Measurements from ENCODE around the gene CDH16.

CDH16 gene

DNA sequence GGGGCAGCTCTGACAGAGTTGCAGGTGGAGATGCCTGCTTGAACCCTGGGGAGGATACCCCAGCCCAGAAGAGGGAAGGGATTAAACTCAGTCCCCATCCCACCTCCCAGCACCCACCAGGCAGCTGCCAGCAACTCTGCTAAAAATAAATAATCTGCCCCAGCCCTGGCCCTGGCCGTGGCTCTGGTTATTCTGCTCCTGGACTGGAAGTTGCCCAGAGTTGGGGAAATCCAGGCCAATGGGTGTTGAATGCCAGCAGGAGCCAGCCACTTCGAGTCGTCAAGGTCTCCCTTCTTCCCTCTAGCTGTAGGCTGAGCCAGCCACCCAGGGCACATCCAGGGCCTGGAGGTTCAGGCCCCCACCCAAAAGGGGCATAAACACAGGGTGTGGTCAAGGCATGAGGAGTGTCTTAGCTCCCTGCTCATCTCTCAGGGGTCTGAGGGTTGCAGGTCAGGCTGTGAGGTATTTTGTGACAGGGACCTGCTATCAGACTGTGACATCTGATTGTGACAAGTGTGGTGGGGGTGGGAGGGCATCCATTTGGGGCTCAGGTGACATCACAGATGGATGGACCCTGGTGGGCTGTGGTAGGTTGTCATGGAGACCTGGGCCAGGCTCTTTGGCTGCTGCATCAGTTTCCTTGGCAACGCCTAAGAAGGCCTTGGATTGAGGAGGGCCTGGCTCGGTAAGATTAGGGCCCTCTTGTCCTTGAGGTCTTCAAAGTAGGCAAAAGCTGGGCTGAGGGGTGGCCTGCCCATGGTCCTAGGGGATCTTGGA is 7.7 kb upstream of the CDH16 start:
- DNase-seq (ENCODE audit: low spot score): no peak

DNA sequence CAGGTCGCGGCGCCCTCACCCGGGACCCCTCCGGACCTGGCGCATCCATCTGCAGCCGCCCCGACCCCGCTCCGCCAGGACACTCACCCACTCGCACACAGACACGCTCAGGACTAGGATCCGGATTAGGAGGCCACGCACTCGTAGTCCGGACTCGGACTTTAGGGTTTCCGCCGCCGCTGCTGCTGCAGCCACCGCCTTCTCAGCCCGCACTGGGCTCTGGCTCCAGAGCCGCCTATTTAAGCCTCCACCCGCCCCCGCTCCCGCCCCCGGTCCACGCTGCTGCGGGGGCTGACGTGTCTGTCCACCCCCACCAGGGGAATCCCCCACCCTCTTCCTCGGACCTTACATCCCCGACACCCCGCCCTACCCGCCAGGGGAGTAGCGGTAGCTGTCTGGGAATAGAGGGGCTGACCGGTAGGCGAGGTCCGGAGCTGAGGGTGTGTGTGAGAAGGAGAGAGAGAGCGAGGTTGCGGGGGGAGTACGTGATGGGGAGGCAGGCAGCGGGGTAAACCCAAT is 6.7 kb upstream of the CDH16 start, which contains the start of gene RRAD:
TSS of gene RRAD (minus strand) at position 214 of the 519 bp plus-strand sequence. CDS start 356 bp downstream, outside the sequence.
- no peak within 1 kb of the TSS for H2BK5ac ChIP-seq (ENCODE audit: low read length)
- H3K9ac ChIP-seq (ENCODE audit: low read depth, low read length, poor library complexity): no peak within 1 kb of the TSS
- peak within 1 kb of the TSS in 1 of 2 donors; percentile 70 for H3K4me3 ChIP-seq (ENCODE audit: low read length in 2 of 2)
- H4K8ac ChIP-seq (ENCODE audit: low read depth, low read length): peak within 1 kb of the TSS; percentile 7
- no peaks in the 10 kb centered on the region for H3K36me3 ChIP-seq (replicated peaks in 1 of 2; ENCODE audit: control insufficient read depth in 2 of 2, insufficient read depth in 2 of 2, low read length in 2 of 2)
- H3K79me1 ChIP-seq (ENCODE audit: low read depth, low read length): no peaks in the 10 kb centered on the region
- H3K18ac ChIP-seq (ENCODE audit: low read length): peak within 1 kb of the TSS; percentile 78
- no peak within 1 kb of the TSS for H2BK15ac ChIP-seq (ENCODE audit: low read length)
- H2BK12ac ChIP-seq (ENCODE audit: low read length): peak within 1 kb of the TSS; percentile 27
- H2BK120ac ChIP-seq (ENCODE audit: low read depth, low read length): no peak within 1 kb of the TSS
- no peak within 1 kb of the TSS for H3K27ac ChIP-seq (replicated peaks; ENCODE audit: low read length)
- peak within 1 kb of the TSS; percentile 49 for H2AK5ac ChIP-seq (ENCODE audit: low read depth, low read length)
- no peaks in the 10 kb centered on the region for H3K9me3 ChIP-seq (replicated peaks in 1 of 2; ENCODE audit: control insufficient read depth in 2 of 2, insufficient read depth in 1 of 2, low read depth in 1 of 2, low read length in 2 of 2)
- no peak within 1 kb of the TSS for H4K91ac ChIP-seq (ENCODE audit: low read depth, low read length, poor library complexity)
- H3K4me2 ChIP-seq (ENCODE audit: insufficient read depth, low read length, poor library complexity, severe bottlenecking): peak within 1 kb of the TSS; percentile 56
- peak within 1 kb of the TSS; percentile 80 for H2AFZ ChIP-seq (ENCODE audit: low read length)
- peaks cover 2 to 28% of the 10 kb centered on the region in 2 donors for H3K4me1 ChIP-seq (ENCODE audit: control insufficient read depth in 2 of 2, insufficient read depth in 1 of 2, low read depth in 1 of 2, low read length in 2 of 2)
- no peak within 1 kb of the TSS for H3K14ac ChIP-seq (ENCODE audit: low read length)
- H3K4ac ChIP-seq (ENCODE audit: low read length): no peak within 1 kb of the TSS
- peak within 1 kb of the TSS; percentile 83 for H3K23ac ChIP-seq (ENCODE audit: low read depth, low read length, poor library complexity)
- peaks cover 12 to 56% (median 37%) of the 10 kb centered on the region in 3 experiments for H3K27me3 ChIP-seq (ENCODE audit: control insufficient read depth in 3 of 3, insufficient read depth in 3 of 3, low read depth in 1 of 3, low read length in 3 of 3)
- WGBS, 2 donors (ENCODE audit: extremely low coverage in 2 of 2, insufficient read length in 2 of 2, insufficient replicate concordance in 1 of 2): no CpG with 5 or more reads among the region's 42 CpGs
- no peak for DNase-seq (ENCODE audit: low spot score)

More for the DNA sequence above, 7.7 kb upstream of the CDH16 start:
- Histone ChIP-seq H3K4me1 (ENCODE audit: control insufficient read depth in 2 of 2, insufficient read depth in 1 of 2, low read depth in 1 of 2, low read length in 2 of 2) (peaks cover 2 to 27% of the 10 kb centered on the region in 2 donors), H3K23ac (ENCODE audit: low read depth, low read length, poor library complexity) (no peak overlapping the region), H3K27ac (replicated peaks; ENCODE audit: low read length) (no peak overlapping the region), H3K36me3 (replicated peaks in 1 of 2; ENCODE audit: control insufficient read depth in 2 of 2, insufficient read depth in 2 of 2, low read length in 2 of 2) (no peaks in the 10 kb centered on the region), H2BK15ac (ENCODE audit: low read length) (no peak overlapping the region), H3K9ac (ENCODE audit: low read depth, low read length, poor library complexity) (no peak overlapping the region), H3K18ac (ENCODE audit: low read length) (no peak overlapping the region), H2BK12ac (ENCODE audit: low read length) (no peak overlapping the region), H3K14ac (ENCODE audit: low read length) (no peak overlapping the region), H2AK5ac (ENCODE audit: low read depth, low read length) (no peak overlapping the region), H3K4ac (ENCODE audit: low read length) (no peak overlapping the region), H2BK5ac (ENCODE audit: low read length) (no peak overlapping the region), H3K4me3 (ENCODE audit: low read length in 2 of 2) (peak overlapping the region in 1 of 2 donors; percentile 40), H2AFZ (ENCODE audit: low read length) (no peak overlapping the region), H2BK120ac (ENCODE audit: low read depth, low read length) (no peak overlapping the region), H4K8ac (ENCODE audit: low read depth, low read length) (no peak overlapping the region), H3K4me2 (ENCODE audit: insufficient read depth, low read length, poor library complexity, severe bottlenecking) (no peak overlapping the region), H3K79me1 (ENCODE audit: low read depth, low read length) (no peaks in the 10 kb centered on the region), H3K27me3 (ENCODE audit: control insufficient read depth in 3 of 3, insufficient read depth in 3 of 3, low read depth in 1 of 3, low read length in 3 of 3) (peaks cover 12 to 50% (median 37%) of the 10 kb centered on the region in 3 experiments), H3K9me3 (replicated peaks in 1 of 2; ENCODE audit: control insufficient read depth in 2 of 2, insufficient read depth in 1 of 2, low read depth in 1 of 2, low read length in 2 of 2) (no peaks in the 10 kb centered on the region), H4K91ac (ENCODE audit: low read depth, low read length, poor library complexity) (no peak overlapping the region)
- WGBS, 2 donors (ENCODE audit: extremely low coverage in 2 of 2, insufficient read length in 2 of 2, insufficient replicate concordance in 1 of 2): no CpG with 5 or more reads among the region's 5 CpGs

DNA sequence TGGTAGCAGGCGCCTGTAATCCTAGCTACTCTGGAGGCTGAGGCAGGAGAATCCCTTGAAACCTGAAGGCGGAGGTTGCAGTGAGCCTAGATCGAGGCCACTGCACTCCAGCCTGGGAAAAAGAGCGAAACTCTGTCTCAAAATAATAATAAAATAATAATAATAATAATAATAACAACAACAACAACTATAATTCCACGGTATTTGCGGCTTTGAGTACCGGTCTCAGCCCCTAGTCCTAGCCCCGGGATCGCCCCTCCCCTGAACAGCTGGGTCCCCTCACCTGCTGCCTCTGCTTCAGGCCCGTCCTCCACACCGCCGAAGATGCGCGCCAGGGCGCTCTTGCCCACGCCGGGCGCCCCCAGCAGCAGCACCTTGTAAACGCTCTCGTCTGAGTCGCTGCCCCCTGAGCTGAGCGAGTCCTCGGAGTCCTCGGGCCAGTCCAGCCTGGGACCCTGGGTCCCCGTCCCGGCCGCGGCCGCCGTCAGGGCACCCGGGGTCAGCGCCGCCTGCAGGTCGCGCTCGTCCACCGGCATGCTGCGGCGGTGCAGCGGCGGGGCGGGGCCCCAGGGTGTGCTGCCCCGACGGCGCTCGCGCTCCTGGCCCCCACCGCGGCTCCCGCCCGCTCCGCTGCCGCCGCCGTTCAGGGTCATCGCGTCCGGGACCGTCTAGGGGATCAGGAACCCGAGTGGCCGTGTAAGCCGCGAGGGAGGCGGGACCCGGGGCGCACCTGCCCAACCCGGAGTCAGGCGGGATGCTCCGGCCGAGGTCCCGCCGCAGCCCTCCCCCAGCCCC is 6.0 kb upstream of the CDH16 start:
- Histone ChIP-seq H4K8ac (ENCODE audit: low read depth, low read length) (no peak overlapping the region), H3K9ac (ENCODE audit: low read depth, low read length, poor library complexity) (no peak overlapping the region), H2AFZ (ENCODE audit: low read length) (peak overlapping the region; percentile 80), H3K18ac (ENCODE audit: low read length) (peak overlapping the region; percentile 78), H3K14ac (ENCODE audit: low read length) (no peak overlapping the region), H3K79me1 (ENCODE audit: low read depth, low read length) (no peaks in the 10 kb centered on the region), H3K36me3 (replicated peaks in 1 of 2; ENCODE audit: control insufficient read depth in 2 of 2, insufficient read depth in 2 of 2, low read length in 2 of 2) (no peaks in the 10 kb centered on the region), H4K91ac (ENCODE audit: low read depth, low read length, poor library complexity) (no peak overlapping the region), H3K27me3 (ENCODE audit: control insufficient read depth in 3 of 3, insufficient read depth in 3 of 3, low read depth in 1 of 3, low read length in 3 of 3) (peaks cover 12 to 59% (median 37%) of the 10 kb centered on the region in 3 experiments), H3K4ac (ENCODE audit: low read length) (no peak overlapping the region), H3K23ac (ENCODE audit: low read depth, low read length, poor library complexity) (peak overlapping the region; percentile 83), H2BK12ac (ENCODE audit: low read length) (peak overlapping the region; percentile 27), H3K4me2 (ENCODE audit: insufficient read depth, low read length, poor library complexity, severe bottlenecking) (peak overlapping the region; percentile 56), H2BK15ac (ENCODE audit: low read length) (no peak overlapping the region), H2BK120ac (ENCODE audit: low read depth, low read length) (no peak overlapping the region), H3K27ac (replicated peaks; ENCODE audit: low read length) (no peak overlapping the region), H3K9me3 (replicated peaks in 1 of 2; ENCODE audit: control insufficient read depth in 2 of 2, insufficient read depth in 1 of 2, low read depth in 1 of 2, low read length in 2 of 2) (no peaks in the 10 kb centered on the region), H2BK5ac (ENCODE audit: low read length) (no peak overlapping the region), H3K4me1 (ENCODE audit: control insufficient read depth in 2 of 2, insufficient read depth in 1 of 2, low read depth in 1 of 2, low read length in 2 of 2) (peaks cover 2 to 35% of the 10 kb centered on the region in 2 donors), H3K4me3 (ENCODE audit: low read length in 2 of 2) (peak overlapping the region in 1 of 2 donors; percentile 70), H2AK5ac (ENCODE audit: low read depth, low read length) (peak overlapping the region; percentile 49)
- WGBS, 2 donors (ENCODE audit: extremely low coverage in 2 of 2, insufficient read length in 2 of 2, insufficient replicate concordance in 1 of 2): no CpG with 5 or more reads among the region's 72 CpGs
- DNase-seq (ENCODE audit: low spot score): peak; percentile 29

All from neuronal stem cell (in vitro differentiated cells).